HG03159 (cell line): ENCODE results near the gene CTIF.
"Not testable (repeated sequence)": the region's sequence is repeated elsewhere in the genome, so short reads cannot be mapped to it uniquely, and the experiment has no call there.

ENCODE experiments used
- ATAC-seq: cut with Tn5 transposase; IDR thresholded peaks from one replicate; pipeline ENCODE4 v1.9.1; 2021; ENCODE audit warnings: mild to moderate bottlenecking, moderate library complexity; ENCODE audit not compliant: unreplicated experiment

The CTIF gene

GRCh38 chr18:48857023-48857694 is 318.3 kb downstream of the CTIF start:
- no peak for ATAC-seq

GRCh38 chr18:48858676-48859075 is 319.8 kb downstream of the CTIF start:
- no peak for ATAC-seq

DNA sequence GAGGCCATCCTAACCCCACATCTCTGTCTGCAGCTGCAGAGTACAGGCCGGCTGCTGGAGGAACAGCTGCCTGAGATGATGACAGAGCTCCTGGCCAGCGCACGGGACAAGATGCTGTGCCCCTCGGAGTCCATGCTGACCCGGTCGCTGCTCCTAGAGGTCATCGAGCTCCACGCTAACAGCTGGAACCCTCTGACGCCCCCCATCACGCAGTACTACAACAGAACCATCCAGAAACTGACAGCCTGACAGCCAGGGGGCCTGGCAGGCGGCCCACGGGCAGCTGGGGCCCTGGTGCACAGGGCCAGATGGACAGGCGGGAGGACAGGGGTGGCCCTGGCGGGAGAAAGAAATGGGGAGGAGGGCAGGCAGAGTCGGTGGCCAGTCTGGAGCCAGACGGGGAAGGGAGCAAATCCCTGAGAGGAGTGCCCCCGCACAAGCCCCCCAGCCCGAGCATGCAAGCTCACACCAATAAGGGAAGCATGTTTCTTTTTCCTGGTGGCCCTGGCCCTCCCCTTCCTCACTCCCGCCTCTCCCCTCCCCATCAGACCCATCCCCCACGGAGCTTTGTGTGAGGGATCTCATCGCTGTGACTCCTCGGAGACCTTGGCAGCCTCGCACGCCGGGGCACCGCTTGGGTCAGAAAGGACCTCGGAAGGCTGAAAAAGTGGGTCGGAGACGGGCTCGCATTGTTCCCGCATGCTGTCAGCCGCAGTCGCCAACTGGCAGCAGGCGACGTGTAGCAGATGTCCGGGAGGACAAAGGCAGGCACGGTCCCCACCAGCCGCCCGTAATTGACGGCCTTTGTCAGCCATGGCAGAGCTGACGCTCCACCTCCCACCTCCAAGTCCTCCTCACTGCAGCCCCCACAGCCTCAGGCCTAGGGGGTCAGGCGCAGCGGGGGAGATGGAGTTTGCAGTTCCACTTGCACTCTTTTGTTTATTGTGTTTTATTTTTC is 320.8 kb downstream of the CTIF start:
- no peak for ATAC-seq

- no peak for ATAC-seq
These were observed 321.7 kb downstream of the CTIF start for GRCh38 chr18:48860269-48861180.

- no peak for ATAC-seq
These were observed 322.4 kb downstream of the CTIF start for GRCh38 chr18:48861181-48861708.

GRCh38 chr18:48862132-48862531 is 323.3 kb downstream of the CTIF start:
- no peak for ATAC-seq

GRCh38 chr18:48862678-48863270 is 323.9 kb downstream of the CTIF start:
- no peak for ATAC-seq

DNA sequence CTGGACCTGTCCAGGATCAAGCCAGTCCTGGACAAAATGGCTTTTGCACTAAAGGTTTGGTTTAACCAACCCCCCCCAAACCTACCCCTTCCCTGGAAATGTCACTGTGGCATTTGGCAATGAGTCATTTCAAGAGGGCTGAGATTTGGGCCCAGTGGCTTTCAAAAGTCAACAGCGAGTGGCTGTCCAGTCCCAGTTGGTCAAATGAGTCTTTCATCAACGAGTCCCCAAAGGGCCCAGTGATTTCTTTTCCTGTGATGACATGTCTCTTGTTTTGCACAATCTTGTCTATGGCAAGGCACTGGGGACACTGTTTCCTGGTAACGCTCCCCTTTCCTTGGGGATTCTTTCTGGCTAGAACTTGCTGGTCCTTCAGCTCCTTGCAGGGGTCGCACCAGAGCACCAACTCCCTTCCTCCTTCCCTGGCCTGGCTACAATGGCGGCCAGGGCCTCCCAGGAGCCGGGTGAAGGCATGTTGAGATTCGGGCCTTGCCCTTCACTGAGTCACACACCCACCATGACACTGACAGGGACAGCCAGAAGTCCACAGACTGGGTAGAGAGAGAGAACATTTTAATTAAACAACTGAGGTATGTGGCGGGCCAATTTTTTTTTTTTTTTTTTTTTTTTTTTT is 324.7 kb downstream of the CTIF start:
- ATAC-seq = no peak

DNA sequence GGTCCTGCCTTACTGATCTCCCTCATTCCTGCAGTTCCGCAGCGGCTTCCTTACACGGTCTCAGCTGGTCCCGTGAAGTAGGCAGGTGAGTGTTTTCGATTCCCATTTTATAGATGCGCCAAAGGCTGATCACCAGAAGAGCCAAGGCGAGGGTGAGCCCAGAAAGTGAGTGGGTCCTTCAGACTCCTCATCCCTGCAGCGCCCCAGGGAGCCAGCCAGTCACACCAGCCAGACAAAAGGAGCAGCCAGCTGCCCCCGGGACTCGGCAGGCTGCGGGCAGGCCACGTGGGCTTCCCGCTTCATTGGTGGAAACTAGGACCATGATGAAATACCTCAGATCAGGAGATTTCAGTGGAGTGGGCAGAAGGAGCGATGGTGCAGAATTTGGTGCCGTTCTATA is 326.0 kb downstream of the CTIF start:
- ATAC-seq = no peak

DNA sequence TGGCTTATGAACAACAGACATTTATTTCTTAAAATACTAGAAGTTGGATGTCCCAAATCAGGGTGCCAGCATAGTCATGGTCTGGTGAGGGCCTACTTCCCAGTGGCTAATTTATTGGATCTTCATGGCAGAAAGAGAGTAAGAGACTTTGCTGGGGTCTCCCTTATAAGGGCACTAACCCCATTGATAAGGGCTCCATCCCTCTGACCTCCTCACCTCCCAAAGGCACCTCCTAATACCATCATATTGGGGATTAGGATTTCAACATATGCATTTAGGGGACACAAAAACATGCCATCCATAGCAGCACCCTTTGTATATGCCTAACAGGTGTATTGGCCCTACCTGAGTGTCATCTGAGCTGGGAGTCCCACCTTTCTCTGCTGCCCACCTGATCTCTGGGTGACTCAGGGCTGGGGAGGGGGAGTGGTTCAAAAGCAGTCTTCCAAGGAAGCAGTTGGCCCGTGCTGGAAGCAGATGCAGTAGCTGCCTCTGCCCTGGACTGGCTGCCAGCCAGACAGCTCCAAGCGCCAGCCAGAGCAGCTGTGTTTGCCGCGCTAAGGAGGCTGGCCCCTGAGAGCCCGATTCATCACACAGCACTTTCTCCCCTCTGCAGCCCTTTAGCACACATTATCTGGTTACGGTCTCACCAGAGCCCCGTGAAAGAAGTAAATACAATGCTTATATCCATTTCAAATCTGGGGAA is 327.4 kb downstream of the CTIF start:
- ATAC-seq = no peak

DNA sequence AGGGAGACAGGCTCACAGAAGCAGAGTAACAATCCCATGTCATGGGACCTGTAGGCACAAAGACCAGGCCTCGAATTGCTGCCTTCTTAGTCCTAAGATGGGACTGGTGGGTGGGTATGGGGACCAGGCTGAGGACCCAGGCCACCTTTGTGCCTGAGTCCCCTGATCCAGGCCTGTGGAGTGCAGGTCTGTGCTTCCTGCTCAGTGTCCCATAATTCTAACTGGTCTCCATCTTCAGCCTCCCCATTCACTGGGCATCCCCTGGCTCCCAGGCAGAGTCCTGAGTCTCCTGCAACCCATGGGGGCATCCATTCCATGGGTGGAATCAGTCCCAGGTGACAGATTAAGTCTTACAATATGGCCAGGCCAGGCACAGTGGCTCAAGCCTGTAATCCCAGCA is 328.0 kb downstream of the CTIF start:
- ATAC-seq = no peak

- ATAC-seq = no peak
These were observed 329.1 kb downstream of the CTIF start for GRCh38 chr18:48867978-48868377.

DNA sequence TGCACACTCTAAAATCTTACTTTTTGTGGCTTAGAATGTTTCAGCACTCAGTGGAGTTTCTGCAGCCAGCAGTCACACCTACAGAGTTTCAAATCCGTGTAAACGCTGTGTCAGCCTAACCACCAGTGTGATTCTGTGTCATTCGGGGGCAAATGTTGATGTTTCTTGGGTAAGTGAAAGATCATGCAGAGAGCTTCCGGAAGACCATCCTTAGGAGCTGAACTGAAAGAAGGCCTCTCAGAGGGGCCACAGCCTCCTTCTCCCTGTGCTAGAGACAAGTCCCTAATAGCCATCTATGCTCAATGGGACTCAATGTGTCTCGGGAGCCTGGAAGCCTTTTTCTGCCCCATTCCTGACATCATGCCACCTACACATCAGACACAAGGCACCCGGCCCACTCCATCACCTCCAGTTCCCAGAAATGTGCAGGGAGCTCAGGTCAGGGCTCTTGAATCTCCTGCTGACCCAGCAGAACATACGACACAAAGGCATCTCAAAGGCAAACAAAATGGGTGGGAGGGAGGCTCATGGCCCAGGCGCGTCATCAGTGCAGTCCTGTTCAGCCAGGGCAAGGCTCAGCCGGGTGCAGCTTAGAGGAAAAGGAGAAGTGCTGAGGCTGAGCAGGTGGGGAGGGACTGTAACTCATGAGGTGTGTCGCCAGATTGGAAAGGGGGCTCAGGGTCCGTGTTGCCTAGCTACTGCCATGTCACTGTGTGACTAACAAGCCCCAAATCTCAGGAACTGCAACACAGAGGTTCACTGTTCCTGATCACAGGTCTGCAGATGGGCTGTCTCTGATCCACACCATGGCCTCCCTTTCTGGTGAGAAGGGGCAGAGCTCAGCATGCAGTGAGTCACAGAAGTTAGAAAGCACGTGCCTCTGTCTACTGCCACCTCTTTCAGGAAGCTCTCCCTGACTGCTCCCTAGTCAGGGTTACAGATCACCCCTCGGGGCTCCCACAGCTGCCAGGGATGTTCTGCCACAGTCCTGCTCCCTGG is 329.9 kb downstream of the CTIF start:
- peak; percentile 82 for ATAC-seq

DNA sequence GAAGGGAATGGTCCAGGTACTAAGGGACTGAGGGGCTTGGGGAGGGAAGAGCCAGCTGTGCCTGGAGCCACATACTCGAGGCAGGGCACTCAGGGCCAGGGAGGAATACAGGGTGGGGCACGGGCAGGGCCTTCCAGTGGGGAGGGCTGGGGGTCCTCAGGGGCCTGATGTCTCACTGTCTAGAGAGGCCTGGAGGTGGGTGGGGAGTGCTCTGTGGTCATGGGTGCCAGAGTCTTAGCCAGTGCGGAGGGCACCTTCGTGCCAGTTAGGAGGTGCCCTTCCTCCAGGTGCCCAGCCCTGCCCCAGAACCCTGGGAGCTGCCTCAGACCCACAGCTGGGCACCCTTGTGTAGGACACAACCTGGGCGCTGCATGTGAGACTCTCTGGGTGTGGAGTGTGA is 330.8 kb downstream of the CTIF start:
- no peak for ATAC-seq

GRCh38 chr18:48870926-48871325 is 332.1 kb downstream of the CTIF start:
- ATAC-seq = not testable (repeated sequence)

- no peak for ATAC-seq
These were observed 332.7 kb downstream of the CTIF start for GRCh38 chr18:48871391-48872166.
